ENCODE data around the gene SLC44A4. TPM values are rescaled to one million over a fixed set of nuclear protein-coding genes. Genes with fewer than 3 reads are reported as not detected.
"Not testable (repeated sequence)": the region's sequence is repeated elsewhere in the genome, so short reads cannot be mapped to it uniquely, and the experiment has no call there.

Gene SLC44A4
- polyA plus RNA-seq, 2 of the 4 experiments (the other 2 are of a cell fraction), result 0.27 TPM; not detected in 1

GRCh38 chr6:31865205-31866118 lies 13.3 kb downstream of the SLC44A4 start:
- WGBS (ENCODE audit: missing lambda C conversion rate), result 74% methylated on average over 20 of the region's 21 CpGs
- no peak overlapping the region for H3K4me3 ChIP-seq
- H3K27ac ChIP-seq, result no peak overlapping the region
- FAIRE-seq, result no peak
- no peak for TF ChIP-seq FOSB (CRISPR knock-in tag; IDR thresholded peaks at IDR 0.05)
- no peak for TF ChIP-seq KDM5A (IDR thresholded peaks at IDR 0.05)
- TF ChIP-seq HEYL (CRISPR knock-in tag; IDR thresholded peaks at IDR 0.05), result no peak
- no peak for TF ChIP-seq POLR2AphosphoS2 (conservative IDR thresholded peaks at IDR 0.05; ENCODE audit: low read length)
- TF ChIP-seq RNF2 (IDR thresholded peaks at IDR 0.05; ENCODE audit: borderline replicate concordance, low read depth), result no peak
- TF ChIP-seq HOXA7 (CRISPR knock-in tag; IDR thresholded peaks at IDR 0.05), result no peak
- TF ChIP-seq, protein P1, sequence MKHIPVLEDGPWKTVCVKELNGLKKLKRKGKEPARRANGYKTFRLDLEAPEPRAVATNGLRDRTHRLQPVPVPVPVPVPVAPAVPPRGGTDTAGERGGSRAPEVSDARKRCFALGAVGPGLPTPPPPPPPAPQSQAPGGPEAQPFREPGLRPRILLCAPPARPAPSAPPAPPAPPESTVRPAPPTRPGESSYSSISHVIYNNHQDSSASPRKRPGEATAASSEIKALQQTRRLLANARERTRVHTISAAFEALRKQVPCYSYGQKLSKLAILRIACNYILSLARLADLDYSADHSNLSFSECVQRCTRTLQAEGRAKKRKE (CRISPR knock-in tag; IDR thresholded peaks at IDR 0.05; ENCODE audit: low read depth), result no peak
- no peak for TF ChIP-seq MAX (IDR thresholded peaks at IDR 0.05)
- no peak for TF ChIP-seq REST (IDR thresholded peaks at IDR 0.05)
- no peak for TF ChIP-seq BHLHE40 (IDR thresholded peaks at IDR 0.05; ENCODE audit: low read depth, low read length)
- TF ChIP-seq ESRRA (IDR thresholded peaks at IDR 0.05; ENCODE audit: borderline replicate concordance, low read length), result no peak
- peaks cover 4% of the 10 kb centered on the region; the same call in 1 of the 3 replicates for H3K4me1 ChIP-seq
- H3K9me3 ChIP-seq, result no peaks in the 10 kb centered on the region
- ChIA-PET POLR2A (interaction anchor here (0.5 kb wide), 1 partner anchor 30 kb away, joined by 3 read pairs; no protein-coding TSS in a partner anchor), CTCF (interaction anchor here (0.6 to 1.6 kb wide), 8 partner anchors 9 to 88 kb away, joined by 3 to 5 read pairs (median 3); no protein-coding TSS in a partner anchor)
- no peak overlapping the region for H3K4me2 ChIP-seq
- no peak for ATAC-seq
- DNase-seq (ENCODE audit: low read depth in 1 of 2, low spot score in 1 of 2), result no peak

- ChIA-PET POLR2A (no interaction called here), CTCF (interaction anchor here (0.9 to 1.6 kb wide), 6 partner anchors 8 to 201 kb away, joined by 3 to 6 read pairs (median 3); no protein-coding TSS in a partner anchor)
- WGBS (ENCODE audit: missing lambda C conversion rate), result 68% methylated on average over 8 of the region's 8 CpGs
- no peak for FAIRE-seq
- no peak for TF ChIP-seq ZFP36 (IDR thresholded peaks at IDR 0.05; ENCODE audit: borderline replicate concordance, partially characterized antibody)
- no peak for TF ChIP-seq EHF (CRISPR knock-in tag; IDR thresholded peaks at IDR 0.05)
- TF ChIP-seq HEYL (CRISPR knock-in tag; IDR thresholded peaks at IDR 0.05), result no peak
- TF ChIP-seq JUNB (IDR thresholded peaks at IDR 0.05), result no peak
- TF ChIP-seq, protein P2, sequence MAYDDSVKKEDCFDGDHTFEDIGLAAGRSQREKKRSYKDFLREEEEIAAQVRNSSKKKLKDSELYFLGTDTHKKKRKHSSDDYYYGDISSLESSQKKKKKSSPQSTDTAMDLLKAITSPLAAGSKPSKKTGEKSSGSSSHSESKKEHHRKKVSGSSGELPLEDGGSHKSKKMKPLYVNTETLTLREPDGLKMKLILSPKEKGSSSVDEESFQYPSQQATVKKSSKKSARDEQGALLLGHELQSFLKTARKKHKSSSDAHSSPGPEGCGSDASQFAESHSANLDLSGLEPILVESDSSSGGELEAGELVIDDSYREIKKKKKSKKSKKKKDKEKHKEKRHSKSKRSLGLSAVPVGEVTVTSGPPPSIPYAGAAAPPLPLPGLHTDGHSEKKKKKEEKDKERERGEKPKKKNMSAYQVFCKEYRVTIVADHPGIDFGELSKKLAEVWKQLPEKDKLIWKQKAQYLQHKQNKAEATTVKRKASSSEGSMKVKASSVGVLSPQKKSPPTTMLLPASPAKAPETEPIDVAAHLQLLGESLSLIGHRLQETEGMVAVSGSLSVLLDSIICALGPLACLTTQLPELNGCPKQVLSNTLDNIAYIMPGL (CRISPR knock-in tag; IDR thresholded peaks at IDR 0.05; ENCODE audit: borderline replicate concordance), result no peak
- no peak for TF ChIP-seq ZNF302 (CRISPR knock-in tag; IDR thresholded peaks at IDR 0.05)
- TF ChIP-seq JUN (IDR thresholded peaks at IDR 0.05), result no peak
- TF ChIP-seq, protein P3, sequence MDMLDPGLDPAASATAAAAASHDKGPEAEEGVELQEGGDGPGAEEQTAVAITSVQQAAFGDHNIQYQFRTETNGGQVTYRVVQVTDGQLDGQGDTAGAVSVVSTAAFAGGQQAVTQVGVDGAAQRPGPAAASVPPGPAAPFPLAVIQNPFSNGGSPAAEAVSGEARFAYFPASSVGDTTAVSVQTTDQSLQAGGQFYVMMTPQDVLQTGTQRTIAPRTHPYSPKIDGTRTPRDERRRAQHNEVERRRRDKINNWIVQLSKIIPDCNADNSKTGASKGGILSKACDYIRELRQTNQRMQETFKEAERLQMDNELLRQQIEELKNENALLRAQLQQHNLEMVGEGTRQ (IDR thresholded peaks at IDR 0.05), result no peak
- no peak for TF ChIP-seq ESRRA (IDR thresholded peaks at IDR 0.05; ENCODE audit: borderline replicate concordance, low read length)
- no peak for TF ChIP-seq NPAS2 (CRISPR knock-in tag; IDR thresholded peaks at IDR 0.05; ENCODE audit: borderline replicate concordance)
- no peak for TF ChIP-seq KDM1A (IDR thresholded peaks at IDR 0.05; ENCODE audit: low read depth)
- TF ChIP-seq HOXB13 (CRISPR knock-in tag; IDR thresholded peaks at IDR 0.05; ENCODE audit: low read depth), result no peak
- TF ChIP-seq POLR2A (IDR thresholded peaks at IDR 0.05; ENCODE audit: low read length), result no peak
- no peak for TF ChIP-seq NR3C1 (IDR thresholded peaks at IDR 0.05)
- no peak for DNase-seq (ENCODE audit: low read depth in 1 of 2, low spot score in 1 of 2)
- H3K9me3 ChIP-seq, result no peaks in the 10 kb centered on the region
- no peak overlapping the region for H3K4me3 ChIP-seq
- H3K4me1 ChIP-seq, result peaks cover 4% of the 10 kb centered on the region; the same call in 1 of the 3 replicates
- H3K4me2 ChIP-seq, result no peak overlapping the region
- ATAC-seq, result no peak
- no peak overlapping the region for H3K27ac ChIP-seq
Observed at GRCh38 chr6:31864818-31865204, 14.0 kb downstream of the SLC44A4 start.

- CTCF ChIA-PET, result interaction anchor here (0.6 to 2.6 kb wide), 18 partner anchors 11 to 237 kb away, joined by 3 to 11 read pairs (median 3); partner anchors contain the start of gene LY6G5B
- FAIRE-seq; POLR2A ChIA-PET; ATAC-seq; DNase-seq (ENCODE audit: low read depth in 1 of 2, low spot score in 1 of 2); H3K9me3 ChIP-seq; H3K4me1 ChIP-seq: not testable (repeated sequence)
- Histone ChIP-seq H3K4me3 (peak overlapping the region; percentile 63), H3K27ac (peak overlapping the region; percentile 61 to 81), H3K4me2 (peak overlapping the region; percentile 95)
- WGBS (ENCODE audit: missing lambda C conversion rate), result 42% methylated on average over 16 of the region's 16 CpGs
Observed at GRCh38 chr6:31864123-31864562, 14.7 kb downstream of the SLC44A4 start.
